Epithelial cell of proximal tubule (primary cell): ENCODE measurements around the gene LCP1. TPM values are rescaled to one million over a fixed set of nuclear protein-coding genes. Genes with fewer than 3 reads are reported as not detected.

Experiments
- DNase-seq: peaks from one replicate; pipeline ENCODE4 v3.0.0-alpha.2; 2011; ENCODE audit warnings: low read depth
- H3K4me3 ChIP-seq: 2 replicates; pipeline ENCODE4 v1.5.1; 2011; ENCODE audit warnings: low read depth, mild to moderate bottlenecking, low read length
- total RNA-seq: library from RNA; depleted of rRNA; stranded (reverse); fragments of >200 nt; gene quantifications from 2 replicates; pipeline ENCODE4 v1.2.3, GENCODE V29; 2015
- TF ChIP-seq, protein P1 (sequence below): conservative IDR thresholded peaks from 2 replicates; pipeline ENCODE4 v1.5.1; 2012; ENCODE audit warnings: low read depth, mild to moderate bottlenecking, low read length

LCP1 gene
- total RNA-seq, 1 donor from 2014 or later = 7.0 TPM

DNA sequence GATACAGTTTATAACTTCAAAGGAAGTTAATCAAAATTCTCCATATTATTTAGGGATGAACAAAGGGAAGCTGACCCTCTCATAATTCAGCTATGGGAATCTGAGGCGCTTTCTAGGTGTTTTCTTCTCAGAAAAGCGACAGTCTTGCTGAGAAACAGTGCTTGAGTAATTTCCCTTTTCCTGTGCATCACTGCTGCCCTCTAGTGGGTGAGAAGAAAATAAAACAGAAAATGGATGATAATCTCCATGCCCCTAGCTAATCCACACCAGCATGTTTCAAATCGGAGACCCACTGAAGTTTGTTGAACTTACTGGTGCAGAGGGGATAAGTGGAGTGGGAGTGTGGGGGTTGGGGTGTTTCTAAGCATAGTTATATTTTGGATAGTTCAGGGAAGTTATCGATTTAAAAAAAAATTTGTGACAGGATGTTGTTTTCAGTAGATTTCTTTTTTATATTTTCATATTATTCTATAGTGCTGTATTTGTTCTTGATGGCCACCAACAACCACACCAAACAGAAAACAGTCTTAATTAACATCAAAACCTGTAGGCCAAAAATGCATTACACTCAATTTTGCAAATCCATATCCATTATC, 21.4 kb downstream of the LCP1 start:
- no peak for DNase-seq
- H3K4me3 ChIP-seq = no peak overlapping the region
- TF ChIP-seq, protein P1, sequence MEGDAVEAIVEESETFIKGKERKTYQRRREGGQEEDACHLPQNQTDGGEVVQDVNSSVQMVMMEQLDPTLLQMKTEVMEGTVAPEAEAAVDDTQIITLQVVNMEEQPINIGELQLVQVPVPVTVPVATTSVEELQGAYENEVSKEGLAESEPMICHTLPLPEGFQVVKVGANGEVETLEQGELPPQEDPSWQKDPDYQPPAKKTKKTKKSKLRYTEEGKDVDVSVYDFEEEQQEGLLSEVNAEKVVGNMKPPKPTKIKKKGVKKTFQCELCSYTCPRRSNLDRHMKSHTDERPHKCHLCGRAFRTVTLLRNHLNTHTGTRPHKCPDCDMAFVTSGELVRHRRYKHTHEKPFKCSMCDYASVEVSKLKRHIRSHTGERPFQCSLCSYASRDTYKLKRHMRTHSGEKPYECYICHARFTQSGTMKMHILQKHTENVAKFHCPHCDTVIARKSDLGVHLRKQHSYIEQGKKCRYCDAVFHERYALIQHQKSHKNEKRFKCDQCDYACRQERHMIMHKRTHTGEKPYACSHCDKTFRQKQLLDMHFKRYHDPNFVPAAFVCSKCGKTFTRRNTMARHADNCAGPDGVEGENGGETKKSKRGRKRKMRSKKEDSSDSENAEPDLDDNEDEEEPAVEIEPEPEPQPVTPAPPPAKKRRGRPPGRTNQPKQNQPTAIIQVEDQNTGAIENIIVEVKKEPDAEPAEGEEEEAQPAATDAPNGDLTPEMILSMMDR = peak; percentile 85

DNA sequence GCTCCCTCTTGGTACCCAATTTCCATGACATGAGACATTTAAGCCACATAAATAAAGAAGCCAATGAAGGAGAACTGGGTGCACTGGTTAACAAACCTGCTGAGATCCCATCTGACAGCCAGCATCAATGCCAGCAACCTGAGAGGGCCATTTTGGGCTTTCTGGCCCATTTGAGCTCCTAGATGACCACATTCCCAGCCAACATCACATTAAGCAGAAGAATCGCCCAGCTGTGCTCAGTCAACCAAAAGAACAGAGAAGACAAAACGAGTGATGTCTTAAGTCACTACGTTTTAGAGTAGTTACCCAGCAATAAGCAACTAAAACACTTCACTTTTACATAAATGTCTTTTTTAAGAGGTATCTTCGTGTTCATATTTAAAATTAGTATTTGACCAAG, 21.9 kb downstream of the LCP1 start:
- TF ChIP-seq, protein P1 = no peak
- DNase-seq = no peak
- H3K4me3 ChIP-seq = no peak overlapping the region

DNA sequence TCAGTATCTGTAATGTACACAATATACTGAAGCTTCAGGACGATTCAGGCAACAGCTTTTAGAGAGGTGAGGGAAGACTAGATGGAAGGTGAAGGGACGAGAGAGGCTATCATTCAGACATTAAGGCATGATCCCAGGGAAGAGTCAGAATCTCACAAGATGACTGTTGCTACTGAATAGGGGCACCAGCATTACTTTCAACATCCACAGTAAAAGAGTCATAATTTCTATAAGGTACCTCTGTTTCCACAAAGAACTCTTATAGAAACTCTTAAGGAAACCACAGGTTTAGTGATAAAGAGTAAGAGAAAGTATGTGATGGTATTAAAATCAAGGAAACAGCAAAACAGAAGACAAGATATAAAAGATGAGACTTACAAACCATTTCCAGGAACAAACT, 23.0 kb downstream of the LCP1 start:
- TF ChIP-seq, protein P1 = no peak
- no peak for DNase-seq
- no peak overlapping the region for H3K4me3 ChIP-seq

DNA sequence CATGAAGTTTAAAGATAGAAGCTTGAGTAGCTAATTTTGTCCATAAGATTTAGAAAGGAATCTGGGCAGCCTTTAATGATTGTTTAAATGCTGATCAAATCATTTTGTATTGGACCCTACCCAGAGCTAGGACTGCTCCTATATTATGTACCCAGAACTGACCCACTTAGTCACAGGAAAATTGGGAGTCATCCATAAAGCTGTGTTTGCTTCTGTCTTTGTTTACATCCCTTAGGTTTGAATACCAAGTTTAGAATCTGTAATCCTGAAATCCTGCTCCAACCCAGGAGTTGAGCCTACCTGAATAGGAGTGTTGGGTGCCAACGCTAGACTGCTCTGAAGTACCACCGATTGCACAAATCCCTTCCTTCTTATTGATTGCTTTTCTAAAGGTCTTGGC, 23.8 kb downstream of the LCP1 start:
- H3K4me3 ChIP-seq = no peak overlapping the region
- DNase-seq = no peak
- TF ChIP-seq, protein P1 = no peak

DNA sequence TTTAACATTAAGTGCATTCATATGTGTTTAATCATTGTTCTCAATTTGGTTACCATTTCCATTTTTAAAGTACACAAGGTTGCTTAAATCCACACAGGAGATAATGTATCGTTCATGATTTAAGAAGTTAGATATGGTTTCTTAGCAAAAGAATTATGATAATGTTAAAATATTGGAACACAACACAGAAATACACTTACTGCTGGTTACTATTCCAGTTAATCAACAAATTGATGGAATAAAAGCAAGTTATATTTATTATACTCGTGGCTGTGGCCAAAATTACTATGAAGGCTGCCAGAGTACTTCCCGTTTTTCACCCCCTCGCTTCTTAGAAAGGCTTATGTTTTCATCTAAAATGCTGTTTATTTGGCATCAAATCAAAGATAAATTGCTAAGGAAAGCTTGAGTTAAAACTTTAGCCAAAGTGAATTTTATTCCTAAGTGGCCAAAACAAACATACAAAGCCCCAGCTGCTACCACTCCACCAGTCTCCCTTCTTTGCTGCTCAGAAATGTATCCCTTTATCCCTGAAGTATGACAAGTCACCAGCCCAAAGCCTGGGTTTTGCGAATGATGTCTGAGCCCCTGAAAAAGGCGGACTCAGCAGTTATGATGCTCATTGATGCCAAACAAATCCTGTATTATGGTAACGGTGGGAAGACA, 27.7 kb downstream of the LCP1 start:
- no peak for DNase-seq
- TF ChIP-seq, protein P1 = no peak
- no peak overlapping the region for H3K4me3 ChIP-seq

DNA sequence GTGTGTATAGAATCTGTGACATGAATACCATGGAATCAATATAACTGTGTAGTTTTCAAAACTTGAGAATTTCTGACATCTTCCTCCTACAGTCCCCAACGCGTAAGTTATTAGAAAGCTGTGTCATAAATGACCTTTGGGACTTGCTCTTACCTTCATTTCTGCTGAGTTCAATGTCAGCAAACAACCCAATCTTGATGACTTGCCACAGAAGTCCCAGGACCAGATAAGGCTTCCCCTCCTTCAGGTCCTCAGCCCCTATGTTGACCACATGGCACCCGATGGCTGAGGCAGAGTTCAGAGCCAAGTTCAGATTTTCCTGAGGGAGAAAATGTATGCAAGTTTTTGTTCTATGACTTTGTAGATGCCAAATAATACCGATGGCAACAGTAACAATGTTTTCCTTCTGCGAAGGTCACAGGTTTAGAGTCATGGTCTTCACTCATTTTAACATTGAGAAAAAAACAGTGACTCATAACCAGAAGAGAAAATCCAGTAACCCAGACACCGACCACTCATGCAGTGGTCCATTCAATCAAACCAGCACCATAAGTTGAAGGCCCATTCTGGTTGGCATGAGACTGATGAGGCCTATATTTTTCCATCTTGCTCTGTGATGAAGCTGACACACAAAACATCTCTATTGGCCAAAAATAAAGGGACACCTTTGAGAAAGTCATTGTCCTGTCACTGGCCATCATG, 29.2 kb downstream of the LCP1 start:
- no peak overlapping the region for H3K4me3 ChIP-seq
- no peak for DNase-seq
- TF ChIP-seq, protein P1 = no peak
